Colonic mucosa (tissue), 4 donors: ENCODE results near the gene EFCAB8. TPM values are rescaled to one million over a fixed set of nuclear protein-coding genes. Genes with fewer than 3 reads are reported as not detected.

Experiments used
- DNase-seq: peaks from one replicate; pipeline ENCODE4 v3.0.0-alpha.2; 2020
- H3K27ac ChIP-seq: fragments of 200-600 bp; one replicate; pipeline ENCODE4 v1.8.0; 2021
- H3K27me3 ChIP-seq: fragments of 200-600 bp; one replicate; pipeline ENCODE4 v1.8.0; 2021
- H3K36me3 ChIP-seq: fragments of 200-600 bp; one replicate; pipeline ENCODE4 v1.8.0; 2021
- H3K4me1 ChIP-seq: fragments of 200-600 bp; one replicate; pipeline ENCODE4 v1.8.0; 2021; ENCODE audit warnings: mild to moderate bottlenecking
- H3K4me3 ChIP-seq: fragments of 200-600 bp; one replicate; pipeline ENCODE4 v1.8.0; 2021
- H3K9ac ChIP-seq, 2 donors: one replicate each; pipeline ENCODE4 v1.7.0; 2013; ENCODE audit warnings: control low read depth in 2 of 2, low read depth in 2 of 2, low read length in 2 of 2
- H3K9me3 ChIP-seq: fragments of 200-600 bp; one replicate; pipeline ENCODE4 v1.8.0; 2021
- intact Hi-C: fragments of 100-400 bp; cut with DNase I; formaldehyde crosslinking; loops from one replicate; pipeline ENCODE4 v1.14.1; 2022
- total RNA-seq, 2 donors: library from RNA; stranded (reverse); fragmentation: NEBNext Ultra II Directional in 1 of 2; extraction: Animal tissue kit (Norgen Biotek cat#: 25700) in 1 of 2; gene quantifications; one replicate each; pipeline ENCODE4 v1.2.1, GENCODE V29; 2021
- TF ChIP-seq, protein P1 (sequence below): fragments of 200-600 bp; IDR thresholded peaks from one replicate; pipeline ENCODE4 v1.8.0; 2022; ENCODE audit warnings: antibody characterized with exemption, mild to moderate bottlenecking
- donor health status: healthy.
- donor health status: DM: no; HTN: no; CAD: no.
- donor health status: DM: no; HTN: no; CAD: no.

The EFCAB8 gene
- total RNA-seq, 2 donors from 2014 or later: 0.11 to 0.72 TPM

DNA sequence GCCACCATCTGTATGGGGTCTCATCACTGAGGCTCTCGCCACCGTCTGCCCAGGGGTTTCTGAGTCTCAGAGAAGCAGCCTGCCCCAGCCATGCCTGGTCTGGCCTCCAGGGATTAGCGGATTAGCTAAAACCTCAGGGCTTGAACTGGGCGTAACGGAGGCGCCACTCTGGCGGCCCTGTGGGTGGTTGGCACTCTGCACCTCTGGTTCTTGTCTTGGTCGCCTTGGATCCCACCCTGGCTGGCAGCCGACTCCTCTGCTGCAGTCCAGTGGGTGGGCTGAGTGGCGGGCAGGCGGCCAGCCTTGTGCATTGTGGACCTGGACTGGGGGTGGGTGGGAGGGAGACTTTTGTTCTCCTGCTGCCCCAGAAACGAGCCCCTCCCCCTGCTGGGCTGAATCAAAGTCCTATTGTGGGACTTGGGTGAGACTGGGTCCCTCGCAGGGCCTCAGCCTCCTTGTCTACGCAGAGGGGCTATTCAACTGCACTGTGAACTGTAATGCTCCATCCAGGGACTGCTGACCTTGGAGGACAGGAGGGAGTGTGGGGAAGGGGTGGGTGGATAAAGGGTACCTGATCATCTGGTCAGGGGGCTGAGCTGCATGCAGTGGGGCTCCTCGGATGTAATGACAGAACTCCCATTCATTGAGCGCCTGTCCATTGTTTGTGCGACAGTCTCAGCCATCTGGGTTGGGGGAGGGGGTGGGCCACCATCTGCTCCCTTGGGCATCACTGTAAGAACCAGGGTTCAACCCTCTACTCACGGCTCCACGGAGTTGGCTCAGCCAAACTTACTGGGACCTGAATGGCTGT is 121.6 kb downstream of the EFCAB8 start:
- H3K4me3 ChIP-seq: no peak overlapping the region
- H3K4me1 ChIP-seq: no peaks in the 10 kb centered on the region
- H3K9ac ChIP-seq: no peak overlapping the region
- H3K27me3 ChIP-seq: no peaks in the 10 kb centered on the region
- TF ChIP-seq, protein P1, sequence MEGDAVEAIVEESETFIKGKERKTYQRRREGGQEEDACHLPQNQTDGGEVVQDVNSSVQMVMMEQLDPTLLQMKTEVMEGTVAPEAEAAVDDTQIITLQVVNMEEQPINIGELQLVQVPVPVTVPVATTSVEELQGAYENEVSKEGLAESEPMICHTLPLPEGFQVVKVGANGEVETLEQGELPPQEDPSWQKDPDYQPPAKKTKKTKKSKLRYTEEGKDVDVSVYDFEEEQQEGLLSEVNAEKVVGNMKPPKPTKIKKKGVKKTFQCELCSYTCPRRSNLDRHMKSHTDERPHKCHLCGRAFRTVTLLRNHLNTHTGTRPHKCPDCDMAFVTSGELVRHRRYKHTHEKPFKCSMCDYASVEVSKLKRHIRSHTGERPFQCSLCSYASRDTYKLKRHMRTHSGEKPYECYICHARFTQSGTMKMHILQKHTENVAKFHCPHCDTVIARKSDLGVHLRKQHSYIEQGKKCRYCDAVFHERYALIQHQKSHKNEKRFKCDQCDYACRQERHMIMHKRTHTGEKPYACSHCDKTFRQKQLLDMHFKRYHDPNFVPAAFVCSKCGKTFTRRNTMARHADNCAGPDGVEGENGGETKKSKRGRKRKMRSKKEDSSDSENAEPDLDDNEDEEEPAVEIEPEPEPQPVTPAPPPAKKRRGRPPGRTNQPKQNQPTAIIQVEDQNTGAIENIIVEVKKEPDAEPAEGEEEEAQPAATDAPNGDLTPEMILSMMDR: no peak
- no peak for DNase-seq
- no peaks in the 10 kb centered on the region for H3K9me3 ChIP-seq
- intact Hi-C loops: no loop called here
- H3K27ac ChIP-seq: no peak overlapping the region
- no peaks in the 10 kb centered on the region for H3K36me3 ChIP-seq

DNA sequence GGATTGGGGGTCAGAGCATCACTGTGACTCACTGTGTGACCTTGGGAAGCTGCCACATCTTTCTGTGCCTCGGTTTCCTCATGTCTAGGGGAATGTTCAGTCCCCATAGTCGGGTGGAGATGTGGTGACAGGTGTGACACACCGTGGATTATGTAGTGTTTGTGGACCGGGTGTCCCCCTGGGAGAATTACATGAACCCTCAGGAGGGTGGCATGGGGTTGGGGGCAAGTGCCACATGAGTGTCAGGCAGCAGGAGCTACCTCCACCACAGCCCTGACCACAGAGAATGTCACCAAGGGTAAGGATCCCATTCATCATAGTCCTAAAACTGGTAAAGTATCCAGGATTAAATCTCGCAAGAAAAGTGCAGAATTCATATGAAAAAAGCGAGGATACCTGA is 122.3 kb downstream of the EFCAB8 start:
- Histone ChIP-seq H3K27ac (no peak overlapping the region), H3K9me3 (no peaks in the 10 kb centered on the region), H3K9ac (no peak overlapping the region), H3K36me3 (no peaks in the 10 kb centered on the region), H3K4me3 (no peak overlapping the region), H3K27me3 (no peaks in the 10 kb centered on the region), H3K4me1 (no peaks in the 10 kb centered on the region)
- intact Hi-C loops: no loop called here
- TF ChIP-seq, protein P1: no peak
- DNase-seq: no peak

DNA sequence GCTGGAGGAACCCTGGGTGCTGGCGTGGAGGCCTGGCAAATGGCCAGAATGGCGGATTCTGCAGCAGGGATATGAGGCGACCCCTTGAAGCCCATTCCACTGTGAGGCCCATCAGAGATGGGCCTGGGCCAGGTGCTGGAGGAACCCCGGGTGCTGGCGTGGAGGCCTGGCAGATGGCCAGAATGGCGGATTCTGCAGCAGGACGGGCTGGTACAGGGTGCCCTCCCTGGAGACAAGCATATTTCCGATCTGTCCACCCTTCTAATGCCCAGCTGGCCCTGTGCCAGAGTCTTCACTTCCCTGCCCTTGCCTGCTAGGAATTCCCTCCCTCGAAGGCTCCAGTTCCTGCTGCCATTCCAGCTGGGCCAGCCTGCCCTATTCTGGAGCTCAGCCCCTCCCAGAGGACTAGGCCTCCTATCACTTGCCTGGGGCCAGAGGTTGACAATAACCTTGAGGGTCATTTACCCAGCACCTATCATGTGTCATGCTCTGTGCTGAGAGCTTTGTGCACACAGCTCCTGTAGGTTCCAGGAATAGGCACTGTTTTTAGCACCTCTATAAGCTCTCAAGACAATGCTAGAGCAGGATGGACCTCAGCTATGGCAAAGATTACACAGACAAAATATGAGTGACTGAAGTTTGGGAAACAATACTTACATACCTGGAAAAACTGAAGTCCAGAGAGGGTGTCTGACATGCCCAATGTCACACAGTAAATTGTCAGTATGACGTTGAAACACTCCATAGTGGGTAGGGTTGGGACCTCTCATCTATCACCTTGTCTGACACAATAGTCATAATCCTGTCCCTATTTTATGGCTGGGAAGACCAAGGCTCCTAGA is 124.1 kb downstream of the EFCAB8 start:
- Histone ChIP-seq H3K9ac (no peak overlapping the region), H3K27ac (no peak overlapping the region), H3K9me3 (no peaks in the 10 kb centered on the region), H3K4me3 (no peak overlapping the region), H3K36me3 (no peaks in the 10 kb centered on the region), H3K27me3 (no peaks in the 10 kb centered on the region), H3K4me1 (no peaks in the 10 kb centered on the region)
- no peak for DNase-seq
- intact Hi-C loops: no loop called here
- TF ChIP-seq, protein P1: no peak

DNA sequence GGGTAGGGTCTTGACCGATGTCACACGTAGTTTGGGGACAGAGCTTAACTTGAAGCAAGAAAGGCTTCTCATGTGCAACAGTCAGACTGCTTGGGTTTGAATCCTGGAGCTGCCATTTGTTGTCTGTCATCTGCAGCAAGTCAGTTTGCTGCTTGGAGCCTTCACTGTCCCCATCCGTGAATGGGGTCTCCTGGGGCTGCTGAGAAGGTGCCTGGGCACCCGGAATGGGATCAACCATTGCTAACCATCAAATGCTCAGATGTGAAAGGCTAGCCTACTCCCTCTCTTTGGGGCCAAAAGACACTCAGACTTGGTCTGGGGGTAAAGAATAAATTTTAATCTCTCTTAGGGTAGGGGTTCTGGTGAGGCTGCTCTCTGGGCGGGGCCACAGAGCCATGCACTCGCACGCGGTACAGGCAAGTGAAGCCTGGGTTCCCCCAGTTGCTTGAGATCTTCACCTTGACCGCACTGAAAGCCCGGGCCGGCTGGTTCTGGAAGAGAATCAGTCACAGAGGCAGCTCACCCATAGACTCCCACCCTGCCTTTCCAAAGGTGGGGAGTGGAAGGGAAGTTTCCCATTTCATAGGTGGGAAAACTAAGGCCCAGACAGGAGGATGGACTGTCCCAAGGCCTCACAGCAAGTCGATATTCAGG is 124.9 kb downstream of the EFCAB8 start:
- intact Hi-C loops: no loop called here
- Histone ChIP-seq H3K27ac (no peak overlapping the region), H3K4me1 (no peaks in the 10 kb centered on the region), H3K9me3 (no peaks in the 10 kb centered on the region), H3K9ac (no peak overlapping the region), H3K36me3 (no peaks in the 10 kb centered on the region), H3K27me3 (no peaks in the 10 kb centered on the region), H3K4me3 (no peak overlapping the region)
- TF ChIP-seq, protein P1: no peak
- DNase-seq: no peak

DNA sequence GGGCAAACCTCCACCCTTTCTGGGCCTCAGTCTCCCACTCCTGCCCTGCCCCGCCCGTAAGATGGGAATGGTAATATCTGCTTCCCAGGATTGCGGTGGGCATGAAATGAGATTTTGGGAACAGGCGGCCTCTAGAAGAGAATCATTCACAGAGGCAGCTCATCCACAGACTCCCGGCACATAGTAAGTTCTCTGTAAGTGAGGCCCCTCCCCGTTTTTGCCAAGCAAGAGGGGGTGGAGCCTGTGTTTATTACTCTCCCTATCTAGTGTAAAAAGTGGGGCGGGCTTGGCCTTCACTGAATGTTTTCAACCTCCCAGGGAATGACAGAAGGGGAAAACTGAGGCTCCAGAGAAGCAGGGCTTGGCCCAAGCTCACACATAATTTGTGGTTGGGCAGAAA is 125.5 kb downstream of the EFCAB8 start:
- DNase-seq: no peak
- Histone ChIP-seq H3K27me3 (no peaks in the 10 kb centered on the region), H3K36me3 (no peaks in the 10 kb centered on the region), H3K9ac (no peak overlapping the region), H3K4me3 (no peak overlapping the region), H3K4me1 (no peaks in the 10 kb centered on the region), H3K9me3 (no peaks in the 10 kb centered on the region), H3K27ac (no peak overlapping the region)
- TF ChIP-seq, protein P1: no peak
- intact Hi-C loops: no loop called here
